PC-3 (cell line): ENCODE measurements around the gene CDH10. TPM values are rescaled to one million over a fixed set of nuclear protein-coding genes. Genes with fewer than 3 reads are reported as not detected.

Experiments
- ATAC-seq: fragments of 200-7000 bp; cut with Tn5 transposase; 2 replicates; pipeline ENCODE4 v1.9.1; 2020; ENCODE audit warnings: mild to moderate bottlenecking, moderate library complexity
- BruUV-seq: library from RNA; stranded (reverse); fragments of 400-500 nt; replicated peaks from 2 replicates; lab custom pipeline; 2021; lab: Mats Ljungman, UMichigan
- CTCF ChIA-PET: fragments of 300-600 bp; sonication (Branson Sonifier 250); formaldehyde crosslinking; loops from one replicate; lab custom pipeline; 2022; ENCODE audit warnings: antibody characterized with exemption; lab: Charles Lee
- POLR2A ChIA-PET: fragments of 300-600 bp; sonication (Branson Sonifier 250); formaldehyde crosslinking; loops from one replicate; lab custom pipeline; 2022; ENCODE audit warnings: antibody characterized with exemption; ENCODE audit not compliant: unreplicated experiment; lab: Charles Lee
- DNase-seq: peaks from one replicate; pipeline ENCODE4 v3.0.0-alpha.2; 2015
- H2AFZ ChIP-seq: fragments of 300-600 bp; sonication (generic); 2 replicates; pipeline ENCODE4 v1.6.0; 2016; ENCODE audit warnings: antibody characterized with exemption, low read length
- H3F3A ChIP-seq: fragments of 300-600 bp; sonication (generic); one replicate; pipeline ENCODE4 v1.6.0; 2017; ENCODE audit warnings: antibody characterized with exemption, low read length, control low read depth, mild to moderate bottlenecking; ENCODE audit not compliant: unreplicated experiment
- H3K27ac ChIP-seq: fragments of 300-600 bp; sonication (generic); 2 replicates; pipeline ENCODE4 v1.5.1; 2016; ENCODE audit warnings: mild to moderate bottlenecking, low read length
- H3K27me3 ChIP-seq: fragments of 300-600 bp; sonication (generic); 2 replicates; pipeline ENCODE4 v1.6.1; 2016; ENCODE audit warnings: low read length, mixed read lengths
- H3K36me3 ChIP-seq: fragments of 300-600 bp; sonication (generic); 2 replicates; pipeline ENCODE4 v1.6.1; 2016; ENCODE audit warnings: low read depth, mixed run types, low read length, mixed read lengths
- H3K4me1 ChIP-seq: fragments of 300-600 bp; sonication (generic); 2 replicates; pipeline ENCODE4 v1.5.1; 2016; ENCODE audit warnings: low read length; ENCODE audit not compliant: insufficient read depth
- H3K4me2 ChIP-seq: fragments of 300-600 bp; sonication (generic); 2 replicates; pipeline ENCODE4 v1.6.0; 2016; ENCODE audit warnings: low read length
- H3K4me3 ChIP-seq: fragments of 300-600 bp; sonication (generic); 2 replicates; pipeline ENCODE4 v1.5.1; 2016; ENCODE audit warnings: mild to moderate bottlenecking, low read length, mixed read lengths
- H3K79me2 ChIP-seq: fragments of 300-600 bp; sonication (generic); 2 replicates; pipeline ENCODE4 v1.6.1; 2017; ENCODE audit warnings: low read length, mixed read lengths
- H3K9ac ChIP-seq: fragments of 300-600 bp; sonication (generic); 2 replicates; pipeline ENCODE4 v1.6.0; 2016; ENCODE audit warnings: mild to moderate bottlenecking, low read length
- H3K9me2 ChIP-seq: fragments of 300-600 bp; sonication (generic); replicated peaks from 2 replicates; pipeline ENCODE4 v1.6.1; 2016; ENCODE audit warnings: mixed run types, low read length, mixed read lengths
- H3K9me3 ChIP-seq: fragments of 300-600 bp; sonication (generic); 2 replicates; pipeline ENCODE4 v1.6.1; 2016; ENCODE audit warnings: low read length, mixed read lengths
- H4K20me1 ChIP-seq: fragments of 300-600 bp; sonication (generic); 2 replicates; pipeline ENCODE4 v1.6.1; 2016; ENCODE audit warnings: low read length, mixed read lengths
- EZH2 ChIP-seq: fragments of 300-600 bp; sonication (generic); IDR thresholded peaks from one replicate; pipeline ENCODE4 v1.6.1; 2017; ENCODE audit warnings: antibody characterized with exemption, mild to moderate bottlenecking, low read length; ENCODE audit not compliant: unreplicated experiment
- EZH2phosphoT487 ChIP-seq: fragments of 300-600 bp; sonication (generic); IDR thresholded peaks from 2 replicates; pipeline ENCODE4 v1.6.1; 2018; ENCODE audit warnings: mild to moderate bottlenecking, antibody characterized with exemption, low read length, borderline replicate concordance
- intact Hi-C: fragments of 100-400 bp; cut with micrococcal nuclease; formaldehyde crosslinking; loops from 2 replicates; pipeline ENCODE4 v1.9.0; 2023
- total RNA-seq: library from RNA; depleted of rRNA; stranded (reverse); fragments of >200 nt; gene quantifications from 2 replicates; pipeline ENCODE4 v1.2.3, GENCODE V29; 2014
- TF ChIP-seq, protein P1 (sequence below): fragments of 300-600 bp; sonication (generic); conservative IDR thresholded peaks from 2 replicates; pipeline ENCODE4 v1.5.1; 2017; ENCODE audit warnings: antibody characterized with exemption, low read depth, mild to moderate bottlenecking, low read length

The CDH10 gene
- total RNA-seq, 1 experiment from 2014 or later: not detected

DNA sequence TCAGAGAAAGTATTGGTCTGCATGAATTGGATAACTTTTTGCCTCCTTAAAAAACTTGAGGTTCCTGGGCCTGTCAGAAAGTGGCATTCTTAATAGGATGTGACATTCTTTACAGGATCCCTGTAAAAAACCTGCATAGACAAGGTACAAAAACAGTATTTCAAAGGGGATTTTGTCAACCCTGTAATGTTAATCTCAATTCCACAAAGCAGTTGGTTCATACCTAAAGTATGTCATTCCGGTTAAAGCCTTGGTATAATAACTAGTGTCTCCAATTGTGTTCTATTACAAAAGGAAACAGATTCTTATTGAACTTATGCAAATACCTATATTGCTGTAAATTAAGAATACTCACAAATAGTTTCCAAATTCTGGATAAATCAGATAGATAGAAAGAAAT is 169.7 kb downstream of the CDH10 start:
- Histone ChIP-seq H3K4me2 (peak overlapping the region; percentile 43; the same call in 1 of the 2 replicates), H4K20me1 (no peaks in the 10 kb centered on the region), H3K4me1 (no peaks in the 10 kb centered on the region), H3K79me2 (no peaks in the 10 kb centered on the region), H3K9me2 (no peaks in the 10 kb centered on the region), H3K9ac (no peak overlapping the region), H3K27ac (no peak overlapping the region), H3F3A (no peaks in the 10 kb centered on the region), H2AFZ (peak overlapping the region; percentile 46), H3K27me3 (no peaks in the 10 kb centered on the region), H3K9me3 (no peaks in the 10 kb centered on the region), H3K4me3 (no peak overlapping the region), H3K36me3 (no peaks in the 10 kb centered on the region)
- no TSS peak for BruUV-seq
- CTCF ChIA-PET: no interaction called here
- TF ChIP-seq EZH2phosphoT487 (no peak), EZH2 (no peak)
- TF ChIP-seq, protein P1, sequence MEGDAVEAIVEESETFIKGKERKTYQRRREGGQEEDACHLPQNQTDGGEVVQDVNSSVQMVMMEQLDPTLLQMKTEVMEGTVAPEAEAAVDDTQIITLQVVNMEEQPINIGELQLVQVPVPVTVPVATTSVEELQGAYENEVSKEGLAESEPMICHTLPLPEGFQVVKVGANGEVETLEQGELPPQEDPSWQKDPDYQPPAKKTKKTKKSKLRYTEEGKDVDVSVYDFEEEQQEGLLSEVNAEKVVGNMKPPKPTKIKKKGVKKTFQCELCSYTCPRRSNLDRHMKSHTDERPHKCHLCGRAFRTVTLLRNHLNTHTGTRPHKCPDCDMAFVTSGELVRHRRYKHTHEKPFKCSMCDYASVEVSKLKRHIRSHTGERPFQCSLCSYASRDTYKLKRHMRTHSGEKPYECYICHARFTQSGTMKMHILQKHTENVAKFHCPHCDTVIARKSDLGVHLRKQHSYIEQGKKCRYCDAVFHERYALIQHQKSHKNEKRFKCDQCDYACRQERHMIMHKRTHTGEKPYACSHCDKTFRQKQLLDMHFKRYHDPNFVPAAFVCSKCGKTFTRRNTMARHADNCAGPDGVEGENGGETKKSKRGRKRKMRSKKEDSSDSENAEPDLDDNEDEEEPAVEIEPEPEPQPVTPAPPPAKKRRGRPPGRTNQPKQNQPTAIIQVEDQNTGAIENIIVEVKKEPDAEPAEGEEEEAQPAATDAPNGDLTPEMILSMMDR: no peak
- POLR2A ChIA-PET: interaction anchor here (0.7 kb wide), 1 partner anchor 153 kb away, joined by 4 read pairs; no protein-coding TSS in a partner anchor
- intact Hi-C loops: no loop called here
- ATAC-seq (no peak), DNase-seq (no peak)

DNA sequence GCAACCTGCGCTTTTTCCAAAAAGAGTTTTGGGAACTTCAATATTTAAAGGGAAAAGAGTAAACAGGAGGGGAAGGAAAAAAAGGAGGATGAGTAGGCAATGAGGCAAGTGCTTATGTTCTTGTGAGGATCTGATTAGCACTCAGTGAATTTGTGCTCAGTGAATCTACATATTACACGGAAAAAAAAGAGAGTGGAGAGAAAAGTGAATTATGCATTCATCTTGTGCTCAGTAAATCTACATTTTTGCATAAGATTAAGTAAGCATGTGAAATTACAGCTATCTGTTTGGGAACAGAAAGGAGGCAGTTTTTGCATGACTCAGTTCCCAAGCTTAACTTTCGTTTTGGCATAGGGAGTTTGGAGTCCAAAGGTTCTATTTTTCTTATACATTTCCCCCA is 170.1 kb downstream of the CDH10 start:
- intact Hi-C loops: no loop called here
- Histone ChIP-seq H3K4me2 (peak overlapping the region; percentile 43; the same call in 1 of the 2 replicates), H3K27me3 (no peaks in the 10 kb centered on the region), H3F3A (no peaks in the 10 kb centered on the region), H3K9me2 (no peaks in the 10 kb centered on the region), H3K79me2 (no peaks in the 10 kb centered on the region), H3K27ac (no peak overlapping the region), H3K9me3 (no peaks in the 10 kb centered on the region), H3K36me3 (no peaks in the 10 kb centered on the region), H3K4me1 (no peaks in the 10 kb centered on the region), H3K9ac (no peak overlapping the region), H3K4me3 (no peak overlapping the region), H4K20me1 (no peaks in the 10 kb centered on the region), H2AFZ (peak overlapping the region; percentile 46)
- no peak for TF ChIP-seq EZH2phosphoT487
- no peak for ATAC-seq
- DNase-seq: no peak
- CTCF ChIA-PET: no interaction called here
- POLR2A ChIA-PET: interaction anchor here (0.7 kb wide), 1 partner anchor 153 kb away, joined by 4 read pairs; no protein-coding TSS in a partner anchor
- BruUV-seq: no TSS peak

DNA sequence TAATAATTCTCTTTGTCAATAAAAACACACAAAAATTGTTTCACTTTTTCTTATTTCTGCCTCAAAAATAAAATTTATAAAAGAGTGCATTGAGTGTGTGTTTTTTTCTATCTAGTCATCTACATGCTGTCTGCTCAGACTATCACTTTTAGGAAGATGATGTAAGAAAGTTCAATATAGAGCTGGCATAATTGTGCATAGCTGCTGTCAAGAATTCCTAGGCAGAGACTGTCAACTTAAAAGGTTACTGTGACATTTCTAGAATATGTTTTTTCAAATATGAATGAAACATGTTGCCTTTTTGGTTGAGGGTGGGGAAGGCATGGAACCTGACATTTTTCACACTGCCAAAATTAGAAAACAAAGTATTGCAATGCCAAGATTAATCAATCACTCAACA is 172.3 kb downstream of the CDH10 start:
- intact Hi-C loops: no loop called here
- Histone ChIP-seq H3K9me3 (no peaks in the 10 kb centered on the region), H3F3A (no peaks in the 10 kb centered on the region), H3K4me2 (no peak overlapping the region), H3K4me3 (no peak overlapping the region), H3K27ac (no peak overlapping the region), H4K20me1 (no peaks in the 10 kb centered on the region), H3K36me3 (no peaks in the 10 kb centered on the region), H3K9me2 (no peaks in the 10 kb centered on the region), H3K27me3 (no peaks in the 10 kb centered on the region), H3K4me1 (no peaks in the 10 kb centered on the region), H3K79me2 (no peaks in the 10 kb centered on the region), H3K9ac (no peak overlapping the region), H2AFZ (no peak overlapping the region)
- CTCF ChIA-PET: no interaction called here
- TF ChIP-seq EZH2phosphoT487 (no peak), EZH2 (no peak)
- TF ChIP-seq, protein P1: no peak
- ATAC-seq: no peak
- POLR2A ChIA-PET: no interaction called here
- BruUV-seq: no TSS peak
- no peak for DNase-seq
